Testis (tissue), 3 donors: ENCODE results near the gene FUZ. TPM values are rescaled to one million over a fixed set of nuclear protein-coding genes. Genes with fewer than 3 reads are reported as not detected.

Experiments used
- DNase-seq: peaks from one replicate; pipeline ENCODE4 v3.0.0-alpha.2; 2019
- H3K27ac ChIP-seq, 2 donors: fragments of 200-600 bp; sonication (generic); one replicate each; pipeline ENCODE4 v1.5.1; 2019
- H3K27me3 ChIP-seq: fragments of 200-600 bp; sonication (generic); one replicate; pipeline ENCODE4 v1.5.1; 2019
- H3K36me3 ChIP-seq: fragments of 200-600 bp; sonication (generic); one replicate; pipeline ENCODE4 v1.5.1; 2017; ENCODE audit warnings: low read depth; ENCODE audit errors: missing control alignments
- H3K4me1 ChIP-seq: fragments of 200-600 bp; sonication (generic); one replicate; pipeline ENCODE4 v1.5.1; 2019
- H3K4me3 ChIP-seq, 2 donors: fragments of 200-600 bp; sonication (generic); one replicate each; pipeline ENCODE4 v1.5.1; 2017 to 2019
- H3K9me3 ChIP-seq: fragments of 200-600 bp; sonication (generic); one replicate; pipeline ENCODE4 v1.5.1; 2017
- CTCF ChIP-seq, 3 experiments: fragments of 450-650 bp in 2 of 3; fragments of 200-600 bp in 1 of 3; sonication (generic) in 1 of 3; IDR thresholded peaks; one replicate each; pipeline ENCODE4 v1.5.1; 2016 to 2019; ENCODE audit warnings: antibody characterized with exemption in 3 of 3, mild to moderate bottlenecking in 2 of 3, moderate library complexity in 1 of 3
- POLR2A ChIP-seq: fragments of 450-650 bp; IDR thresholded peaks from one replicate; pipeline ENCODE4 v1.6.1; 2017; ENCODE audit warnings: antibody characterized with exemption, mild to moderate bottlenecking, moderate library complexity
- WGBS, 2 donors: methylation state at CpG; one replicate each; pipeline ENCODE4 v1.1.5; 2018; 5-methylcytosine and 5-hydroxymethylcytosine counted together
- intact Hi-C: fragments of 100-400 bp; cut with DNase I; formaldehyde crosslinking; loops from one replicate; pipeline ENCODE4 v1.15.1; 2023; ENCODE audit warnings: low total_unique reads
- polyA plus RNA-seq: library from polyadenylated mRNA; stranded (reverse); fragments of 350-450 nt; fragmentation: Illumina TruSeq; extraction: RNeasy Lipid Tissue Mini Kit (QIAGEN cat#74804); gene quantifications from one replicate; pipeline ENCODE4 v1.2.3, GENCODE V29; 2014; ENCODE audit warnings: low read depth, low replicate concordance; ENCODE audit not compliant: insufficient read depth
- total RNA-seq, 2 donors: library from RNA; depleted of rRNA; stranded (reverse); fragments of >200 nt; gene quantifications; one replicate each; pipeline ENCODE4 v1.2.3, GENCODE V29; 2016

The FUZ gene
- total and polyA plus RNA-seq, 3 donors from 2014 or later: 56.0 to 101 (median 98.0) TPM

GRCh38 chr19:49857838-49858087, 44.7 kb upstream of the FUZ start:
- TF ChIP-seq CTCF (IDR thresholded peaks at IDR 0.05) (no peak), POLR2A (no peak)
- Histone ChIP-seq H3K4me1 (peaks cover 62% of the 10 kb centered on the region), H3K27ac (peak overlapping the region; percentile 55 to 94), H3K27me3 (no peaks in the 10 kb centered on the region), H3K36me3 (no peaks in the 10 kb centered on the region), H3K4me3 (no peak overlapping the region), H3K9me3 (no peaks in the 10 kb centered on the region)
- DNase-seq: no peak
- intact Hi-C loops: no loop called here
- 71% methylated on average over 5 of the region's 5 CpGs; no CpG with 5 or more reads in 1 of the 2 donors for WGBS, 2 donors

DNA sequence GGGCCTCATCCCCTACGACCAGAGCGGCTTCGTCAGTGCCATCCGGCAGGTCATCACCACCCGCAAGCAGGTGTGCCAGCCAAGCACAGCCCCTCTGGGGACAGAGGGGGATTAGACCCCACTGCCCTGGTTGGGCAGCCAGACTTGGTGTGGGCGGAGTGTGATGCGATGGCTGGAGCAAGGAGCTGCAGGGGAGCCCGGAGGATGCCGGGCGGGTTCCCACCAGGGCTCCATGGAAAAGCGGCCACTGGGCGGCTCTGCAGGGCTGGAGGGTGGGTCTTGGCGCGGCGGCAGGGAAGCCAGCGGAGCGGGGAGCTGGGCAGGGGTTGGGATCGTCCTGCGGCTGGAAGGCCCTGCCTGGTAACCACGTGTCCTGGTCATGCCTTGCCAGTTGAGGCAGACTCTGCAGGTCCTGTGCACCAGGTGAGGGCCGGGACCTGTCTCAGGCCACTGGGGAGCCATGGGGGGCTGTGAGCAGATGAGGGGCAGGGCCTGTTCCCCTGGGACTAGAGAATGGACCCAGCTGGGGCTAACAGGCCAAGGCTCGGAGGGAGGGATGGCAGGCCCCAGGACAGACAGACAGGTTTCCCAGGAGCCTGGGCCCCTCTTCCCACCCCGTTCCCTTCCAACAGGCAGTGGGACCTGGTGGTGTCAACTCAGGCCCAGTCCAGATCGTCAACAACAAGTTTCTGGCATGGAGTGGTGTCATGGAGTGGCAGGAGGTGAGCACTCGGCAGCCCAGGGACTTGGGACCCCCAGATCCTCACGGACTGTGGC, 44.2 kb upstream of the FUZ start:
- TF ChIP-seq POLR2A (no peak), CTCF (IDR thresholded peaks at IDR 0.05) (no peak)
- peaks cover 62% of the 10 kb centered on the region for H3K4me1 ChIP-seq
- intact Hi-C loops: no loop called here
- no peaks in the 10 kb centered on the region for H3K9me3 ChIP-seq
- H3K4me3 ChIP-seq: no peak overlapping the region
- no peak for DNase-seq
- H3K27me3 ChIP-seq: no peaks in the 10 kb centered on the region
- 90 to 99% methylated on average over 12 to 26 of the region's 26 CpGs for WGBS, 2 donors
- peak overlapping the region; percentile 55 to 94 for H3K27ac ChIP-seq
- no peaks in the 10 kb centered on the region for H3K36me3 ChIP-seq

DNA sequence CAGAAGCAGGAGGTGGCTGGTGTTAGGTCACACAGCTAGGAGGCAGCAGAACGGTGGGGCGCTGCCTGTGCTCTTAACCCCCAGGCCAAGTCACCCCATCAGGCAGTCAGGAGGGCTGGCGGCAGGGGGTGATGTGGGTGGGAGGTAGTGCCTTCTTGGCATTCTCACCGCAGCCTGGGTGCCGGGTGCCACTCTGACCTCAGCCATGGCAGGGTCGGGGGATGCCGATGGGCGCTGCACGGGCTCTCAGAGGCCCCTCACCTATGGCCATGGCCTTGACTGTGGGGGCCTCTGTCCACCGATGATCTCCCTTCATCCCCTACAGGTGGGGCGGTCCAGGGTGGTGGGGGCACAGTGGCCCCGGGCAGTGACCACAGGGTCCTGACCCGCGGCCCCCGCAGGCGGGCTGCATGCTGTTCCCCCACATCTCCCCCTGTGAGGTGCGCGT, 43.5 kb upstream of the FUZ start:
- Histone ChIP-seq H3K4me1 (peaks cover 60% of the 10 kb centered on the region), H3K27ac (no peak overlapping the region), H3K36me3 (no peaks in the 10 kb centered on the region), H3K4me3 (no peak overlapping the region), H3K27me3 (no peaks in the 10 kb centered on the region), H3K9me3 (no peaks in the 10 kb centered on the region)
- WGBS, 2 donors: 84 to 90% methylated on average over 2 to 17 of the region's 18 CpGs
- DNase-seq: no peak
- intact Hi-C loops: no loop called here
- no peak for TF ChIP-seq CTCF (IDR thresholded peaks at IDR 0.05)
- no peak for TF ChIP-seq POLR2A

DNA sequence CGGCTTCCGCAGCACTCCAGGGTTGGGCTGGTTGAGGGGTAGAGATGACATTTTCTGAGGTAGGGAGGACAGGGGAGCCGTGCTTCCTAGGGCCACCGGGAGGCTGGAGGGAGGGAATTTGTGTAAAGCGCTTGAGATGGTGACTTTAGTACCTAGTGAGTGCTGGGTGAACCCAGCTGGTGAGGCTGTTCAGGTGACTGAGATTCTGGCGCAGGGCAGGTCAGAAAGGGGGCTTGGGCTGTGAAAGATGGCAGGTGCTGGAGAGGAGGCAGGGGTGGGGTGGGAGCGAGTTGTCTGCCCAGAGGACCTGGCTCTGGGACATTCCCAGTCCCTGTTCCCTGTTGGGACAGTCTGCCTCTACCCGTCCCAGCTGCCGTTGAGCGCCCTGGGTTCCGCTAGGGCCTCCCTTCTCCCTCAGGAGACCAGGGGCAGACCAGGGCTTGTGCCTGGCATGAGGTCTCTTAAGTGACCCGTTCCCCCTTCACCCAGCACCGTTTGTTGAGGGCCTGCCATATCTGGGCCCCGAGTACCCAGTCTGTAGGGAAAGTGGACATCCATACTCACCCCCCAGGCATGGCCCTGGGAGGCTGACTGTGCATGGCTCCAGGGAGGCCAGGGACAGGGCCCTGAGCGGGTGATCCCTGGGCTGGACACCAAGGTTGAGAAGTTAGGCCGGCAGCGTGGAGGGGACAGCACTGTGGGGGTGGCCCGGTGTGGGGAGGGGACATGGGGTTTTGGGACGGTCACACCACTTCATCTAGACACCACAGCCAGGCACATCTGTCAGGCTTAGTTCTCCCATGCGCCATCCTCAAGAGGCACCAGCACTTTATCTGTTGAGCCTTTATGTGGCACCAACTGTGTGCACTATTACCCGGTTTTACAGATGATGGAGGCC, 42.8 kb upstream of the FUZ start:
- Histone ChIP-seq H3K9me3 (no peaks in the 10 kb centered on the region), H3K4me3 (no peak overlapping the region), H3K36me3 (no peaks in the 10 kb centered on the region), H3K4me1 (peaks cover 53% of the 10 kb centered on the region), H3K27me3 (no peaks in the 10 kb centered on the region), H3K27ac (peak overlapping the region in 1 of 2 donors; percentile 30)
- intact Hi-C loops: no loop called here
- DNase-seq: no peak
- TF ChIP-seq CTCF (IDR thresholded peaks at IDR 0.05): no peak
- no peak for TF ChIP-seq POLR2A
- WGBS, 2 donors: 81 to 91% methylated on average over 10 to 20 of the region's 21 CpGs
